ENCODE data around the gene ANGPTL4.
"Not testable (repeated sequence)": the region's sequence is repeated elsewhere in the genome, so short reads cannot be mapped to it uniquely, and the experiment has no call there.

Gene ANGPTL4

GRCh38 chr19:8373867-8374813 lies 10.2 kb downstream of the ANGPTL4 start:
- H3K9ac ChIP-seq (ENCODE audit: low read length) = no peak overlapping the region
- no peaks in the 10 kb centered on the region for H3K9me3 ChIP-seq (ENCODE audit: low read length)
- H3K27ac ChIP-seq (ENCODE audit: low read depth, low read length) = no peak overlapping the region
- peaks cover 14% of the 10 kb centered on the region for H3K36me3 ChIP-seq (ENCODE audit: insufficient read depth, low read length)
- no peaks in the 10 kb centered on the region for H3K4me1 ChIP-seq (ENCODE audit: insufficient read depth, low read length)
- H3K27me3 ChIP-seq (ENCODE audit: control insufficient read depth in 1 of 2, insufficient read depth in 2 of 2, low read length in 2 of 2) = no peaks in the 10 kb centered on the region
- no peak overlapping the region for H3K4me3 ChIP-seq (ENCODE audit: low read depth in 1 of 2, low read length in 2 of 2)

- not testable (repeated sequence) for H3K9ac ChIP-seq (ENCODE audit: low read length); H3K9me3 ChIP-seq (ENCODE audit: low read length); H3K36me3 ChIP-seq (ENCODE audit: insufficient read depth, low read length); H3K27me3 ChIP-seq (ENCODE audit: control insufficient read depth in 1 of 2, insufficient read depth in 2 of 2, low read length in 2 of 2); H3K4me1 ChIP-seq (ENCODE audit: insufficient read depth, low read length); H3K4me3 ChIP-seq (ENCODE audit: low read depth in 1 of 2, low read length in 2 of 2); H3K27ac ChIP-seq (ENCODE audit: low read depth, low read length)
Measured at GRCh38 chr19:8375766-8376165, 11.8 kb downstream of the ANGPTL4 start.

GRCh38 chr19:8376373-8376974 lies 12.5 kb downstream of the ANGPTL4 start:
- not testable (repeated sequence) for H3K27ac ChIP-seq (ENCODE audit: low read depth, low read length); H3K9ac ChIP-seq (ENCODE audit: low read length); H3K9me3 ChIP-seq (ENCODE audit: low read length); H3K4me3 ChIP-seq (ENCODE audit: low read depth in 1 of 2, low read length in 2 of 2); H3K27me3 ChIP-seq (ENCODE audit: control insufficient read depth in 1 of 2, insufficient read depth in 2 of 2, low read length in 2 of 2); H3K4me1 ChIP-seq (ENCODE audit: insufficient read depth, low read length); H3K36me3 ChIP-seq (ENCODE audit: insufficient read depth, low read length)

GRCh38 chr19:8377598-8377997 lies 13.6 kb downstream of the ANGPTL4 start:
- no peak overlapping the region for H3K4me3 ChIP-seq (ENCODE audit: low read depth in 1 of 2, low read length in 2 of 2)
- H3K9me3 ChIP-seq (ENCODE audit: low read length) = no peaks in the 10 kb centered on the region
- H3K36me3 ChIP-seq (ENCODE audit: insufficient read depth, low read length) = peaks cover 7% of the 10 kb centered on the region
- H3K9ac ChIP-seq (ENCODE audit: low read length) = no peak overlapping the region
- no peaks in the 10 kb centered on the region for H3K27me3 ChIP-seq (ENCODE audit: control insufficient read depth in 1 of 2, insufficient read depth in 2 of 2, low read length in 2 of 2)
- no peak overlapping the region for H3K27ac ChIP-seq (ENCODE audit: low read depth, low read length)
- H3K4me1 ChIP-seq (ENCODE audit: insufficient read depth, low read length) = no peaks in the 10 kb centered on the region

- not testable (repeated sequence) for H3K9me3 ChIP-seq (ENCODE audit: low read length); H3K27me3 ChIP-seq (ENCODE audit: control insufficient read depth in 1 of 2, insufficient read depth in 2 of 2, low read length in 2 of 2); H3K4me1 ChIP-seq (ENCODE audit: insufficient read depth, low read length); H3K36me3 ChIP-seq (ENCODE audit: insufficient read depth, low read length); H3K27ac ChIP-seq (ENCODE audit: low read depth, low read length); H3K4me3 ChIP-seq (ENCODE audit: low read depth in 1 of 2, low read length in 2 of 2); H3K9ac ChIP-seq (ENCODE audit: low read length)
Measured at GRCh38 chr19:8379156-8379891, 15.4 kb downstream of the ANGPTL4 start.

GRCh38 chr19:8384569-8384968 lies 20.6 kb downstream of the ANGPTL4 start:
- not testable (repeated sequence) for H3K9me3 ChIP-seq (ENCODE audit: low read length); H3K27me3 ChIP-seq (ENCODE audit: control insufficient read depth in 1 of 2, insufficient read depth in 2 of 2, low read length in 2 of 2); H3K4me1 ChIP-seq (ENCODE audit: insufficient read depth, low read length); H3K4me3 ChIP-seq (ENCODE audit: low read depth in 1 of 2, low read length in 2 of 2); H3K36me3 ChIP-seq (ENCODE audit: insufficient read depth, low read length); H3K9ac ChIP-seq (ENCODE audit: low read length); H3K27ac ChIP-seq (ENCODE audit: low read depth, low read length)

GRCh38 chr19:8385103-8385502 lies 21.1 kb downstream of the ANGPTL4 start:
- H3K27ac ChIP-seq (ENCODE audit: low read depth, low read length); H3K4me3 ChIP-seq (ENCODE audit: low read depth in 1 of 2, low read length in 2 of 2); H3K9me3 ChIP-seq (ENCODE audit: low read length); H3K27me3 ChIP-seq (ENCODE audit: control insufficient read depth in 1 of 2, insufficient read depth in 2 of 2, low read length in 2 of 2); H3K36me3 ChIP-seq (ENCODE audit: insufficient read depth, low read length); H3K9ac ChIP-seq (ENCODE audit: low read length); H3K4me1 ChIP-seq (ENCODE audit: insufficient read depth, low read length): not testable (repeated sequence)

- not testable (repeated sequence) for H3K27me3 ChIP-seq (ENCODE audit: control insufficient read depth in 1 of 2, insufficient read depth in 2 of 2, low read length in 2 of 2); H3K4me3 ChIP-seq (ENCODE audit: low read depth in 1 of 2, low read length in 2 of 2); H3K36me3 ChIP-seq (ENCODE audit: insufficient read depth, low read length); H3K4me1 ChIP-seq (ENCODE audit: insufficient read depth, low read length); H3K9ac ChIP-seq (ENCODE audit: low read length); H3K27ac ChIP-seq (ENCODE audit: low read depth, low read length); H3K9me3 ChIP-seq (ENCODE audit: low read length)
Measured at GRCh38 chr19:8385566-8385965, 21.6 kb downstream of the ANGPTL4 start.

- H3K9ac ChIP-seq (ENCODE audit: low read length); H3K4me3 ChIP-seq (ENCODE audit: low read depth in 1 of 2, low read length in 2 of 2); H3K27ac ChIP-seq (ENCODE audit: low read depth, low read length); H3K9me3 ChIP-seq (ENCODE audit: low read length); H3K36me3 ChIP-seq (ENCODE audit: insufficient read depth, low read length); H3K27me3 ChIP-seq (ENCODE audit: control insufficient read depth in 1 of 2, insufficient read depth in 2 of 2, low read length in 2 of 2): not testable (repeated sequence)
- H3K4me1 ChIP-seq (ENCODE audit: insufficient read depth, low read length) = peaks cover 13% of the 10 kb centered on the region
Measured at GRCh38 chr19:8386419-8386818, 22.5 kb downstream of the ANGPTL4 start.

- Histone ChIP-seq H3K27ac (ENCODE audit: low read depth, low read length) (no peak overlapping the region), H3K4me3 (ENCODE audit: low read depth in 1 of 2, low read length in 2 of 2) (no peak overlapping the region), H3K4me1 (ENCODE audit: insufficient read depth, low read length) (peaks cover 18% of the 10 kb centered on the region), H3K9ac (ENCODE audit: low read length) (no peak overlapping the region), H3K36me3 (ENCODE audit: insufficient read depth, low read length) (no peaks in the 10 kb centered on the region), H3K9me3 (ENCODE audit: low read length) (no peaks in the 10 kb centered on the region), H3K27me3 (ENCODE audit: control insufficient read depth in 1 of 2, insufficient read depth in 2 of 2, low read length in 2 of 2) (no peaks in the 10 kb centered on the region)
Measured at GRCh38 chr19:8386990-8387389, 23.0 kb downstream of the ANGPTL4 start.

GRCh38 chr19:8387688-8388611 lies 24.0 kb downstream of the ANGPTL4 start:
- Histone ChIP-seq H3K27ac (ENCODE audit: low read depth, low read length) (no peak overlapping the region), H3K4me3 (ENCODE audit: low read depth in 1 of 2, low read length in 2 of 2) (no peak overlapping the region), H3K36me3 (ENCODE audit: insufficient read depth, low read length) (no peaks in the 10 kb centered on the region), H3K9ac (ENCODE audit: low read length) (no peak overlapping the region), H3K4me1 (ENCODE audit: insufficient read depth, low read length) (peaks cover 28% of the 10 kb centered on the region), H3K27me3 (ENCODE audit: control insufficient read depth in 1 of 2, insufficient read depth in 2 of 2, low read length in 2 of 2) (no peaks in the 10 kb centered on the region), H3K9me3 (ENCODE audit: low read length) (no peaks in the 10 kb centered on the region)
